ENCODE measurements around the gene TMEM141. TPM values are rescaled to one million over a fixed set of nuclear protein-coding genes. Genes with fewer than 3 reads are reported as not detected.

The TMEM141 gene
- total and polyA plus RNA-seq, 12 donors, result 48.1 to 107 (median 64.1) TPM

GRCh38 chr9:136789523-136789937, 1.6 kb upstream of the TMEM141 start:
- 81 to 82% methylated on average over 3 of the region's 3 CpGs for WGBS, 2 donors
- TF ChIP-seq CTCF (IDR thresholded peaks at IDR 0.05), result no peak
- Histone ChIP-seq H3K27me3 (no peaks in the 10 kb centered on the region), H3K4me1 (peaks cover 12 to 49% (median 26%) of the 10 kb centered on the region in 9 donors), H3K27ac (peak overlapping the region in 4 of 10 donors; percentile 51 to 96 (median 96)), H3K4me3 (no peak overlapping the region), H3K36me3 (peaks cover 0 to 23% (median 0%) of the 10 kb centered on the region in 9 donors), H3K9me3 (no peaks in the 10 kb centered on the region)
- DNase-seq (no peak), ATAC-seq (no peak)
- intact Hi-C loops (cut with DNase I), result loop anchor here in 6 of 10 donors (5.0 to 10.0 kb wide), 5 partner anchors 158 to 445 kb away; partner anchors contain the start of genes C8G (in 1 of the 6), FUT7 (in 1 of the 6) and SLC34A3 (in 1 of the 6)

GRCh38 chr9:136791516-136792276, 552 bp downstream of the TMEM141 start:
- Histone ChIP-seq H3K4me3 (peak overlapping the region; percentile 57 to 93 (median 77)), H3K27ac (peak overlapping the region; percentile 88 to 98 (median 96)), H3K9me3 (no peaks in the 10 kb centered on the region), H3K36me3 (peaks cover 0 to 25% (median 0%) of the 10 kb centered on the region in 9 donors), H3K4me1 (peaks cover 15 to 71% (median 46%) of the 10 kb centered on the region in 9 donors), H3K27me3 (peaks cover 0 to 8% (median 0%) of the 10 kb centered on the region in 7 donors)
- intact Hi-C loops (cut with DNase I), result loop anchor here in 5 of 10 donors (2.0 to 10.0 kb wide), 6 partner anchors 53 to 236 kb away; partner anchors contain the start of genes FBXW5 (in 4 of the 5), PHPT1 (in 3 of the 5), C8G (in 2 of the 5) and ABCA2 (in 1 of the 5)
- WGBS, 2 donors, result 5 to 6% methylated on average over 25 to 29 of the region's 29 CpGs
- TF ChIP-seq CTCF (IDR thresholded peaks at IDR 0.05), result peak; percentile 79 to 97 (median 90)
- peak in 7 of 8 donors; percentile 0 to 9 (median 2) for ATAC-seq
- peak; percentile 49 to 60 for DNase-seq

GRCh38 chr9:136792321-136793085, 1.4 kb downstream of the TMEM141 start:
- peaks cover 18 to 76% (median 53%) of the 10 kb centered on the region in 9 donors for H3K4me1 ChIP-seq
- intact Hi-C loops (cut with DNase I), result loop anchor here in 4 of 10 donors (5.0 to 10.0 kb wide), 4 partner anchors 52 to 235 kb away; partner anchors contain the start of genes FBXW5 (in 2 of the 4), PHPT1 (in 2 of the 4), ABCA2 (in 1 of the 4) and AJM1 (in 1 of the 4)
- no peaks in the 10 kb centered on the region for H3K9me3 ChIP-seq
- H3K4me3 ChIP-seq, result peak overlapping the region in 7 of 10 donors; percentile 72 to 93 (median 79)
- H3K27me3 ChIP-seq, result peaks cover 0 to 10% (median under 1%) of the 10 kb centered on the region in 7 donors
- peak overlapping the region in 6 of 10 donors; percentile 91 to 98 (median 96) for H3K27ac ChIP-seq
- no peak for TF ChIP-seq CTCF (IDR thresholded peaks at IDR 0.05)
- peaks cover 0 to 25% (median 0%) of the 10 kb centered on the region in 9 donors for H3K36me3 ChIP-seq
- ATAC-seq (no peak), DNase-seq (no peak)
- 76 to 77% methylated on average over 15 of the region's 15 CpGs for WGBS, 2 donors
